HG03460 (cell line): ENCODE data around the gene SLC24A4.
"Not testable (repeated sequence)": the region's sequence is repeated elsewhere in the genome, so short reads cannot be mapped to it uniquely, and the experiment has no call there.

Source experiments
- ATAC-seq: cut with Tn5 transposase; IDR thresholded peaks from one replicate; pipeline ENCODE4 v1.9.1; 2021; ENCODE audit not compliant: unreplicated experiment

Gene SLC24A4

DNA sequence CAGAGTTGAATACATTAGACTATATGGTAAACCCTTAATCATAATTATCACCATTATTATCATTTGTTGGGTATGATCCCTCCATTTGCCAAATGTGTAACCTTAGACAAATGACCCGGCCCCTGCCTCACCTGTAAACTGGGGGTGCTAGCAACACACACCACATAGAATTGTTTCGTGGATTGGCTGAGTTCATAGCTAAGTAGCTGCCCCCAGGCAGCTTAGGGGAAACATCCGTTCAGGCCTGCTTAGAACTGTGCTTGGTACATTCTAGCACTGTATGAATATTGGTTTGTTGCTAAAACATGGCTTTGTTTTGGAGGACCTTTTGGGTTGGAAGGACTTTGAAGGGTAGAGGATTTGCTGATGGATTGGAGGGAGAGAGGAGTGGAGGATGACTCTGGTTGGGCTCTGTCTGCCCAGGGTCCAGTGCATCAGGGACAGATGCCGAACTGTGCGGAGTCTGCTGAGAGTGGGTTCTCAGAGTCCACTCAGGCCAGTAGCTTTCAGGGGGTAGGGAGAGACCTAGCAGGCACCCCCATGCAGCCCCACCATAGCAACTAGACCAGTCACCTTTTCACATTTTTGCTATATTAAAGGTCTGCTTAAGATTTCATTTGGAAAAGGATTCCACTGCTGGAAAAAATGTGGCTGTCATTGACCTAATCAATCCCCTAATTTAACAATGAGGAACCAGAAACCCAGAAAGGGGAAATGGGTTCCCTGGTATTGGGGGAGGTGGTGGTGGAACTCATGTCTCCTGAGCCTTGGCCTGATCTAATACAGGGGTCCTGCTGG is 192.8 kb downstream of the SLC24A4 start:
- no peak for ATAC-seq

DNA sequence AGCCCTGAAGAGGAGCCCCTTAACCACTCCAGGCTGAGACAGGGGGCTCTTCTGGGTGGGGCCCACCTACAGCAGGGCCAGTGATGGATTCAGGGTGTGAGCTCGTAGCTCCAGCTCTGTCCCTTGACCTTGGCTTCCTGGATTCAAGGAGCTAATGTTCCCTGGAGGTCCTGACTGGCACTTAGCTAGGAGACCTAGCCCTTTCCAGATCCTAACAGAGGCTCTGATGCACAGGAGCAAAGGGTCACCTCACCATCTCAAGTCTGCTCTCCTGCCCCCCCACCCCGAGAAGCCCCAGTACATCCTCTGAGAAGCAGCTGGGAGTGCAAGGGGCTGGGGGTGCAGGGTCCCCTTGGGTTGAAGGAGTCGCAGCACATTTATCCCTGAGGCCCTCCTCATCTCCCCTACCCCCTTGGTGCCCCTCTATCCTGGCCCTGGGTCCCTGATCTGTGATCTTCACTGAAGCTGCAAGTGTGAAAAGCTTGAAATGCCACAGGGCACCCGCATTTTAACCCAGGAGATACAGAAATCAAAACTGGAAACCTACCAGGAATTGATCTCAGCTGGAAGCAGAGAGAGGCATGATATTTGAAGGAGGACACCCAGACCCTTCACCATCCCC is 193.5 kb downstream of the SLC24A4 start:
- no peak for ATAC-seq

DNA sequence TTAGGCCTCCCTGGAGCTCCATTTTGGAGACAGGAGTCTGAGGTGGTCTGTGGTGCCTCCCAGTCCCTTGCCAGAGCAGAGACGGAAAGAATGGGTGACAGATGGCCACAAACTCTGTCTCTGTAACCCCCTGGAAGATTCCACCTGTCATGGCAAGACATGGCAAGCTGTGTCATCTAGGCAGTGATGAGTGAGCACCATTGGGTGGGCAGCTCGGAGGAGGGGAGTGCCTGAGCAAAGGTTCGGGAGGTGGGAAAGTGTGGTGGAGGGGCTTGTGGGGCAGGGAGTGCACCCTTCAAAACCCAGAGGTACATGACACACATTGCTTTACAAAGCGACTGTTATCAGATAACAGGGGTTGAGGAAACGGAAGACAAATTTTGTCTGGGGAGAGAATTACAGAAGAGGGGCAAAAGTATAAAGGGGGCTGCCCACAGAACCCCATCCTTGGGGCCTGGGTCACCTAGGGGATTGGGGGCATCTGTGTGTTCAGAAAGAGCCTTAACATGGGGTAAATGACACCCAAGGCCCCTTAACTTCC is 194.1 kb downstream of the SLC24A4 start:
- ATAC-seq, result no peak

DNA sequence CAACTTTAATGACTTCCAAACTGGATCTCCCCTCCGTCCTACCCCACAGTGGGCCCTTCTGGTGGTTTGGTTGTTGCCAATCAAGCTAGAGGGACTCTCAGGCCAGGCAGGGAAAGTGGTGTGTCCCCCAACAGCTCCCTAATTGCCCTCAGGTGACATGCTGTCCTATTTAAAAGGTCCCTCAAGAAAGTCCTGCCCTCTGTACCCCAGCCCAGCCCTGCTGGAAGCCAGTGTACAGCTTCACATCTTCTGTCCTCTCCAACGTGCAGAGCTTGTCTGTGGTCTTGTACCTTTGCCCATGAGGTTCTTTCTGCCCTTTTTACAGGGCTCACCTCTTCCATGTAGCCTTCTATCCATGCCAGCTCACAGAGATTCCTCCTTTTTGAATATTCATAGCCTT is 194.8 kb downstream of the SLC24A4 start:
- no peak for ATAC-seq

DNA sequence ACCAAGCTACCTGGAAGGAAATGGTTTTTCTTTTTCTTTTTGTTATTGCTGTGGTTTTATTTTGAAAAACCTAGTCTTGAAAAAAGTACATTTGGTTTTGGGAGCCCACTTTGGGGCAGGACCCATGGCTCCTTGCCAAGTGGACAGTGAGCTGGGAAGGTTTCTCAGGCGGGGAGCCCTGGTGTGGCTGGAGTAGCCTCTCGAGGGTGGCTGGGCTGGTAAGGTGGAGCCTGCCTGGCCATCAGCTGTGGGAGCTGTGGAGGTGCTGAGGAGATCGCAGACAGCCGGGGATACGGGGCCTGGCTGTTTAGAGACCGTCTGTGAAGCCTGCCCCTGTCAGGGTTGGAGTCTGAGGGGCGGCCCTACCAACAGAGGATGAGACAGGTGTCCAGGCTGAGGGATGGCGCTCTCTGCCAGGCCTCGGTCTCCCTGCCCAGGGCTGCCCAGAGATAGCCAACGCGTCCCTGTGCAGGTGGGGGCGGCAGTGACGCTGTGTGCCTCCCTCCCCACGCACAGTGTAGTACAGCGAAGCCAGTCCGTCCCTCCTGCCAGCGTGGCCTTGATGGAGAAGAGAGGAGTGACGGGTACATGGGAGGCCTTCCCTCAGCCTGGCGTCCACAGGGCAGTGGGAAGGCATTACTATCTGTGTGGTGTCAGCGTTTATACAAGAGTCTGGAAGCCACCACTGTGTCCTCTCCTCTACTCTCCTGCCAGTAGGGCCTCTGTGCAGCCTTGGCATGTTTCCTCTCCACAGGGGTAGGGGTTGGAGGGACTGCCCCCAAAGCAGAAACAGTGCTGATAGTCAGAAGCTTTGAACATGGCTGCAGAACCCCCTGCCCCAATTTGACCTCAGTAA is 196.5 kb downstream of the SLC24A4 start:
- ATAC-seq, result no peak

DNA sequence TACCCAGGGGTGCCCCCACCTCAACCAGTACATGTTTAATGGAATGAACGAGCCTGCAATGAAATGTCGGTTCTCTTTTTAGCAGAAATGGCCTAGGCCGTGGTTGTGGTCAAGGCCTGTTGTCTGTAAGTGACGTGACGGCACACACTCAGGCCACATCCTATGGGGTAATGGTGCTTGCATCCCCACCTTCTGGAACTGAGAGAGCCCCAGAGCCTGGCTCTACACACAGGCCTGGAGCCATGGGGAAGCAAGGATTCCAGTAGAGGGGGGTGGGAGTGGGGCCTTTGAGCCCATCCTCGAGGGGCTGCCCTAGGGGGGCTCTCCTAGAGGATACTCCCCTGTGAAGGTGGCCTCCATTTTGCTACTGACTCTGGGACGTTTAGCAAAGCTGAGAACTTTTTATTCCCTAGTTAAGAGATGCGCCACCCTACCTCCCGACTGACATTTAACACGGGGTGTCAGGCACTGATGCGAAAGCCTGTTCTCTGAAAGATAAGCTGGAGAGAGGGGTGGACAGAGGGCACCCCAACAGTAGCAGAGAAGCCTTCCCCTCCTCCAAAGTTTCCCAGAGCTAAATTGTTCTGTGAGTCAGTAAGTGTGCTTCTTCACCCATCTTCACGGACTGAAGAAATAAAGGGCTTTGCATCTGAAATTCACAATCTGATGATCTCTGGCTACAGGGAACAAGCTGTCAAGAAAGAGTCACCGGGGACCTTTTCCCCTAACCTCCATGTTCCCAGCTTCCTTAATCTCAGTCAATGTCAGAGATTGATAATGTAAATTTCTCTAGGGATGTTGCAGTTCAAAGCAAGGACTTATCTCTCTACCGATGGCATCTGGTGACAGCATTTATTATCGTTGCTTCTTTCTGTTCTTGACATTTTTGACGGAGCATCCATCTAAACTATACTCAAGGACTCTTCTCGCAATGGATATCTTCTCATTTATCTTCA is 197.4 kb downstream of the SLC24A4 start:
- no peak for ATAC-seq

DNA sequence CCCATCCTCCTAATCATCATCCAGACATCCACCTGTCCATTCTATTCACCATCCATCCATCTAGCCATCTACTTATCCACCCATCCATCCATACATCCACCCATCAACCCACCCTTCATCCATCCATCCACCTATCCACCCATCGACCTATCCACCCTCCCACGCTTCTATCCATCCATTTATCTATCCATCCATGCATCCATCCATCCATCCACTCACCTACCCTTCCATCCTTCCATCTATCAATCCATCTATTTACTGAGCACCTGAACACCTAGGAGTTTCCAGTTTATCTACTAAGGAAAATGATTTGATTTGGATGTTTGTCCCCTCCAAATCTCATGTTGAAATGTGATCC is 198.1 kb downstream of the SLC24A4 start:
- ATAC-seq, result no peak

DNA sequence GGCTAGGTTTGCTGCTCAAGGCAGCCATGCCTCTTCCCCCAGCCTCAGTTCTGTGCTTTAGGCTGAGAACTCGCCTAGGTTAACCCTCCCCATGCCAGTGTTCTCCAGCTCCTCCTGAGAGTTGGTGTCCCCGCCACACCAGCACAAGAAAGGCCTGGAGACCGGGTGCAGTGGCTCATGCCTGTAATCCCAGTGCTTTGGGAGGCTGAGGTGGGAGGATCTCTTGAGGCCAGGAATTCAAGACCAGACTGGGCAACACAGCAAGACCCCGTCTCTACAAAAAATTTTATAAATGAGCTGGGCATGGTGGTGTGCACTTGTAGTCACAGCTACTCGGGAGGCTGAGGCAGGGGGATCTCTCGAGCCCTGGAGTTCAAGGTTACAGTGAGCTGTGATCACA is 200.8 kb downstream of the SLC24A4 start:
- no peak for ATAC-seq

DNA sequence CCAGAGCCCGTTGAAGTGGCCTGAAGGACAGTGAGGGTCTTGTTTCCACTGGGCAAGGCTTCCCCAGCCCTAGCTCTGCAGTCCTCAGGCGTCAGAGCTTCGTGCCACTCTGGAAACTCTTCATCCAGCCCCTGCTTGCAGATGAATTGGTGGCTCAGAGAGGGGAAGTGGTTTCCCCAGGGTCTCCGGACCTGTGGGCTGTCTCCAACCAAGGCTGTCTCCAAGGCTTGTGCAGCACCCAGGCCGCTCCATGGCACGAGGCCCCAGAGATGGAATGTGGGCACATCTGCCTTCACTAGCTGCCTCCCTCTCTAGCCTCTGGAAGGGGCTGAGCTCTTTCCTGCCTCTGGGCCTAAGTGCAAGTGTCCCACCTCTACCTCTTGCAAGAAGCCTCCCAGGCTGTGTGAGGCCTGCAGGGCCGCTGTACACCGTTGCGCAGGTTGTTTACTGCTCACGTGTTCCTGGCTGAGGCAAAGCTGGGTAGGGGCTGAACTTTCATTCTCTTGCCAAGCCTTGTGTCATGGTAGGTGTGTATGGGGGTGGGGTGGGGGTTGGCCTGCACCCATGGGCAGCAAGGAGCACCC is 201.7 kb downstream of the SLC24A4 start:
- no peak for ATAC-seq

DNA sequence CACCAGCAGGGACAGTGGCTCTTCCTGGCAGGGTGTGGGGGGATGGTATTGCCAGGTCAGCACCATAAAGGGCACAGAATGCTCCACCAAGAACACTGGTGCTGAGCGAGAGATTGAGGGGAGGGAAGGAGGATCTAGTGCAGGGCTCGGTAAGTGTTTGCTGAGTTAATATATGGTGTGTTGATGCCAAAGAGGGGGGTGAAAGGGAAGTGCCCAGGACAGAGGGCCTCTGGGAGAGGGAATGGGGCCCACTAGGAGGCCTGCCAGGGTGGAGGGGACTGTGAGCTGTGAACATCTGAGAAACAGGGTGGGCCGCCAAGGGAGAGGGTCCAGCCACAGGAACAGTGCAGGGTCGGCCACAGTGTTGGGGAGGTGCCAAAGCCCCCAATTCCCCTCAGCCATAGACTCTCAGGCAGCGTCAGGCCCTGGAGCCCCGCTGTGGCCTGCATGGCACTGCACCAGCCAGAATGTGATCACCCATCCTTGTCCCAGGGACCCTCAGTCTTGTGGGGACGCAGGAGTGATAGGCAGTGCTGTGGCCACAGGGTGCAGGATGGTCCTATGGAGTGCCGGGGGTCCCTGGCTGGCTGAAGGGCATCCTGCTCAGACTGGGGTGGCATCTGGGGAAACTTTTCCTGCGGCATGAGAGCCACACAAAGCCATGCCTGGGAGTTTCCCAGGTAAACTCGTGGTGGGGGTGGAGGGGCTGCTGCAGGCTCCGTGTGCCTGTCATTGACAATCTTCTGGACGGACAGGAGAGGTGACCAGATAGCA is 202.5 kb downstream of the SLC24A4 start:
- ATAC-seq, result no peak

DNA sequence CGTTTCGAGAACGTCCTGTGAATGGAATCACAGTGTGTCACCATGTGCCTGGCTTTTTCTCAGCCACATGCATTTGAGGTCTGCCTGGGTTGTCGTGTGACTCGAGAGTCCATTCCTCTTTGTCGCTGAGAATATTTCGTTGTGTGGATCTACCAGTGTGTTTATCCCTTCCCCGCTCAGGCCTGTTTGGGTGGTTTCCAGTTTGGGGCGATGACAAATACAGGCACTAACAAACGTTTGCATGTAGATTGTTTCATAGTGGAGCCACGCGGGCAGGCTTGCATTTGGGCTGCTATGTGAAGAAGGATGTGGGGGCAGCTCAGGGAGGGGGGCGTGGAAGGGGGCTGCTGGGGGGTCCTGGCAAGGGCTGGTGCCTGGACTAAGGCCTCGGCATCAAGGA is 204.8 kb downstream of the SLC24A4 start:
- ATAC-seq, result no peak

DNA sequence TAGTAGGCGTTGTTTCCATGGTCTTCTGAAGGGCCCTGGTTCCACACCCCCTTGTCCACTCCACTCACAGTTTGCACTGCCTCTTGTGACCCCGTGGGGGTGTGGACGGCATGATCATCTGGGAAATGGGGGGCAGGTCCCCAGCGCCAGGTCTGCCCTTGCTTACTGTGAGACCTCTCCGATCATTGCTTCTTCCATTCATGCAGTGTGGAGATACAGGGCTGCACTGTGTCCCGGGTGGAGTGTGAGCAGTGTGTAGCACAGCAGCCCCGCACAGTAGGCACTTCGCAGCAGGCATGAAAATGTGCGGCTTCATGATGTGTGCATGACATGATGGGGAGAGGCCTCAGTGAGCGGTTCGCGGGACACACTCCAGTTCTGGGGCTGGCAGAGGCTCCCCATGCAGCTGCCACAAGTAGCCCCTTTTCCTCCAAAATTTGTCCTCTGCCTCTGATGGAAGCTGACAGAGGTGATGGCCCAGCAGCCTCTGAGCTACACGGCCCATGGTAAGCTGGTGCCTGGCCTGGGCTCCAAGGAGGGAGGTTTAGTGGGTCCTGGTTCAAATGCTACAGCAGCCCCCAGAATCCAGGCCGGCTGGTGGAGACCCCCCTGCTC is 205.6 kb downstream of the SLC24A4 start:
- no peak for ATAC-seq

DNA sequence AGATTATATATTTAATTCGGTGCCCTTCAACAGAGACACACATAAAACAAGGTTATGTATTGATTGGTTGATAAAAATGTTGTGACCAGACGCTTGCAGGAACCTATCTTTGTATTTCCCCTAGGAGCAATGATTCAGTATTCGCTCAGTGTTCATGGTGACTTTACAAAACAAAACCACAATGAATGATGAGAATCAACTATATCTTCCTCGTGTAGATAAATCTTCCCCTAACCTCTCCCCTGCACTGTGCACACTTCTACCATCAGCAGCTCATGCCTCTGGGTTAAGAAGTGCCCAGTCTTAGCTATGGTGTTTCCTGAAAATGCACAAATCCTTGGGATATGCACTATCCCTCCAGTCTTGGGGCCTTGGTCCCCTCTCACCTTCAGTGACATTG is 206.9 kb downstream of the SLC24A4 start:
- no peak for ATAC-seq

DNA sequence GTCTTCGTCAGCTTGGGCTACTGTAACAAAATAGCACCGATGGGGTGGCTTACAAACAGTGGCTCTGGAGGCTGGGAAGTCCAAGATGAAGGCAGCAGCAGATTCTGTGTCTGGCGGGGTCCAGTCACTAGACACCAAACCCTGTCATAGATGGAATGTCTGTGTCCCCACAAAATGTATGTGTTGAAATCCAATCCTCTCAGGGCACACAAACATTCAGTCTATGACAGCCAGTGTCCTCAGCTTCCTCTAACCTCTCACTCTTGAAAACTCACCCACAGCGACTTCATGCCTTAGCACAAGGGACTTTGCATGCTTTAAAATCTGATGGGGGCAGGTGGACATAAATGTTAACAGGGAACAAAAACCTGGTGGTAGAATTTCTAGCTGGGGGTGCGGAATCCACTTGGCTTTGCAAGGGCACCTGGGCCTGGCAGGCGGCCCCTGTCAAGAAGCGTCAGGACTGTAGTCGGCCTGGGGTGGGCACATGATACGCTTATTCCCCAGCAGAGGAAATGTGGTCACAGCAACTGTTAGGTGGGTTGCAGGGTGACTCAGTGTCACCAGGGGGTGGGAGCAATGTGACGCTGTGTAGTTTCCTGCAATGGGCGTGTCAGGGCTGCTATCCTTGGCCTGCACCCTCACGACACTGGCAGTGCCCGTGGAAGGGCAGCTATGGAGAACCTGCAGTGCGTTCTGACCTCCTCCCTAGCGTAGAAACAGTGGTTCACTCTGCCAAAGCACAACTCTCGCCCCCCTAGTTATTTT is 208.3 kb downstream of the SLC24A4 start:
- no peak for ATAC-seq

DNA sequence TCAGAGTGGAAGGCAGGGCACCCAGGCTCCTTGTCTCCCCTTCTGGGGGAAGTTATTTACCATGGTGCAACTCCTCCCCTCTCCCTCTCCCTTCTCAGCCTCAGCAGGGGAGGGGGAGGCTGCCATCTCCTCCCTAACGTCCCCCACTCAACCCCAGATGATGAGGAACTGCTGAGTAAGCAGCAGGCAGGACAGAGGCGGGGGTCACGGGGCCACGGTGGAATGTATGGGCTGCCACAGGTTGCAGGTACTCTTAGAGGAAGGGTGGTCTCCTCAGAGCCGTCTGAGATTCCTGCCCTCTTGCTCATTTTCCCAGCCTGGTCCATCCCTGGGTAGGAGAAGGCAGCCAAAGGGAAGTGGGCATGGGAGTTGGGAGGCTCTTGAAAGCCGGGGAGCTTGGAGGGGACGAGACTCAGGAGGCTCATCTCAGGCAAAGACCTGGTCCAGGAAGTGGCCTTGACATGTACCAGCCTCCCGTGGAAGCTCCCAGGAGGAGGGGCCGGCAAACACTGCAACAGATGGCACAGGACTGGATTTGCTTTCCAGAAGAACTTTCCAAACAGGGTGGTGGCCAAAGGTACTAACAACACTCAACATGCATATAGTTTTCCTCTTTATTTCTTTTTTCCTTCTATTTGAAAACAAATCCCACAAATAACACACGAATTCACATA is 209.7 kb downstream of the SLC24A4 start:
- ATAC-seq, result no peak

DNA sequence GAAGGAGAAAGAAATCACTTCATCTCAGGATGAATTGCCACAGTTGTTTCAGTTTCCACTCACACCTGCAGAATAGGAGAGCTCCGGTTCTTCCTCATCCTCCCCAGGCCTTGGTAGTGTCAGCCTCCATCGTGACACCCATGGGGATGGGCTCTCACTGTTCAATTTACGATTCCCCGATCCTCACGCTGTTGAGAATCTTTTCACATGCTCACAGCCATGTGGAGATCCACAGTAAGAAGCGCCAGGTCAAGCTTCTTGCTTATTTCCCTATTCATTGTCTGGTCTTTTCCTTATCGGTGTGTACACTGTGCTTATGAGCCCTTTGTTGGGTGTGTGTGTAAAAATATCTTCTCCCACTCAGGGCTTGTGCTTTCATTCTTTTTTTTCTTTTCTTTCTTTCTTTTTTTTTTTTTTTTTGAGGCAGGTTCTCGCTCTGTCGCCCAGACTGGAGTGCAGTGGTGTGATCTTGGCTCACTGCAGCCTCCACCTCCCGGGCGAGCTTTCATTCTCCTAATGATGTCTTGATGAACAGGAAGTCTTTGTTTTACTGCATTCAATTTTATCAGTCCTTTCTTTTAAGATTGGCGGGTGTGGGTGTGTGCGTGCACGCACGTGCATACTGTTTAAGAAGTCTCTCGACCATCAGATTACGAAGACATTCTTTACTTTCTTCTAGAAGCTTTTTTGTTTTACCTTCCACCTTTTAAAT is 212.1 kb downstream of the SLC24A4 start:
- no peak for ATAC-seq

DNA sequence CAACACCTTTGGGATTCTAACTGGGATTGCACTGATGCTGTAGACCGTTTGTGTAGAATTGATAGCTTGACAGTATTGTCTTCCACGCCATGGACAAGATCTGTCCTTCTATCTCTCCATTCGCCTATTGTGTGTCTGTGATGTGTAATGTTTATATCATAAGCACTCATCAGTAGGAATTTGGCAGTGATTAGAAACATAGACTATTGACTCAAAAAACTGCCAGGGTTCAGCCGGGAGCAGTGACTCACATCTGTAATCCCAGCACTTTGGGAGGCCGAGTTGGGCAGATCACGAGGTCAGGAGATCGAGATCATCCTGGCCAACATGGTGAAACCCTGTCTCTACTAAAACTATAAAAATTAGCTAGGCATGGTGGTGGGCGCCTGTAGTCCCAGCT is 213.3 kb downstream of the SLC24A4 start:
- ATAC-seq, result not testable (repeated sequence)
